Lower lobe of right lung (tissue), 2 donors: ENCODE data around the gene PDE4D. TPM values are rescaled to one million over a fixed set of nuclear protein-coding genes. Genes with fewer than 3 reads are reported as not detected.
"Not testable (repeated sequence)": the region's sequence is repeated elsewhere in the genome, so short reads cannot be mapped to it uniquely, and the experiment has no call there.

Experiments
- ATAC-seq, 2 donors: fragments of 200-7000 bp; cut with Tn5 transposase; one replicate each; pipeline ENCODE4 v1.9.1; 2020 to 2022; ENCODE audit warnings: mild to moderate bottlenecking in 2 of 2, moderate library complexity in 2 of 2
- DNase-seq: peaks from one replicate; pipeline ENCODE4 v3.0.0-alpha.2; 2020
- H3K27ac ChIP-seq: fragments of 200-600 bp; one replicate; pipeline ENCODE4 v1.8.0; 2022
- H3K27me3 ChIP-seq: fragments of 200-600 bp; one replicate; pipeline ENCODE4 v1.8.0; 2022; ENCODE audit warnings: low read depth
- H3K36me3 ChIP-seq: fragments of 200-600 bp; one replicate; pipeline ENCODE4 v1.8.0; 2022; ENCODE audit warnings: mild to moderate bottlenecking
- H3K4me1 ChIP-seq: fragments of 200-600 bp; one replicate; pipeline ENCODE4 v1.8.0; 2022
- H3K4me3 ChIP-seq: fragments of 200-600 bp; one replicate; pipeline ENCODE4 v1.8.0; 2022; ENCODE audit warnings: mild to moderate bottlenecking
- H3K9me3 ChIP-seq: fragments of 200-600 bp; one replicate; pipeline ENCODE4 v1.8.0; 2022
- CTCF ChIP-seq: fragments of 200-600 bp; IDR thresholded peaks from one replicate; pipeline ENCODE4 v1.8.0; 2022; ENCODE audit warnings: antibody characterized with exemption, mild to moderate bottlenecking
- intact Hi-C: fragments of 100-400 bp; cut with DNase I; formaldehyde crosslinking; loops from one replicate; pipeline ENCODE4 v1.11.0; 2022
- total RNA-seq: library from RNA; stranded (reverse); fragmentation: NEBNext Ultra II Directional; extraction: Animal tissue kit (Norgen Biotek cat#: 25700); gene quantifications from one replicate; pipeline ENCODE4 v1.2.1, GENCODE V29; 2021
- donor health status: DM: no; HTN: yes; CAD: no; lungs with severe emphysema.

PDE4D gene
- total RNA-seq, 1 donor from 2014 or later, result 71.3 TPM

- no peak for TF ChIP-seq CTCF
Measured at GRCh38 chr5:59418808-59419207, 474.7 kb downstream of the PDE4D start.

GRCh38 chr5:59416451-59416850 is 477.1 kb downstream of the PDE4D start:
- no peaks in the 10 kb centered on the region for H3K9me3 ChIP-seq
- TF ChIP-seq CTCF, result no peak
- no peaks in the 10 kb centered on the region for H3K27me3 ChIP-seq
- no peak overlapping the region for H3K27ac ChIP-seq
- H3K4me3 ChIP-seq, result no peak overlapping the region
- no peaks in the 10 kb centered on the region for H3K36me3 ChIP-seq
- intact Hi-C loops, result no loop called here
- no peaks in the 10 kb centered on the region for H3K4me1 ChIP-seq
- ATAC-seq (no peak), DNase-seq (no peak)

More at GRCh38 chr5:59418808-59419207, 474.7 kb downstream of the PDE4D start:
- ATAC-seq, result no peak
- Histone ChIP-seq H3K9me3 (no peaks in the 10 kb centered on the region), H3K27me3 (no peaks in the 10 kb centered on the region), H3K4me1 (no peaks in the 10 kb centered on the region), H3K36me3 (no peaks in the 10 kb centered on the region), H3K4me3 (no peak overlapping the region), H3K27ac (no peak overlapping the region)
- intact Hi-C loops, result no loop called here
- no peak for DNase-seq

- no peaks in the 10 kb centered on the region for H3K27me3 ChIP-seq
- H3K4me1 ChIP-seq, result no peaks in the 10 kb centered on the region
- TF ChIP-seq CTCF, result no peak
- ATAC-seq (no peak), DNase-seq (no peak)
- no peaks in the 10 kb centered on the region for H3K9me3 ChIP-seq
- H3K4me3 ChIP-seq, result no peak overlapping the region
- no peak overlapping the region for H3K27ac ChIP-seq
- no peaks in the 10 kb centered on the region for H3K36me3 ChIP-seq
- intact Hi-C loops, result no loop called here
Measured at GRCh38 chr5:59416026-59416425, 477.5 kb downstream of the PDE4D start.

- ATAC-seq, result no peak
- no peak overlapping the region for H3K27ac ChIP-seq
- no peaks in the 10 kb centered on the region for H3K36me3 ChIP-seq
- no peaks in the 10 kb centered on the region for H3K27me3 ChIP-seq
- no peak for DNase-seq
- H3K9me3 ChIP-seq, result no peaks in the 10 kb centered on the region
- H3K4me1 ChIP-seq, result no peaks in the 10 kb centered on the region
- H3K4me3 ChIP-seq, result no peak overlapping the region
- TF ChIP-seq CTCF, result no peak
- intact Hi-C loops, result no loop called here
Measured at GRCh38 chr5:59412428-59412827, 481.1 kb downstream of the PDE4D start.

GRCh38 chr5:59408997-59409396 is 484.5 kb downstream of the PDE4D start:
- intact Hi-C loops, H3K4me1 ChIP-seq, ATAC-seq, H3K9me3 ChIP-seq, H3K27me3 ChIP-seq, H3K4me3 ChIP-seq, H3K27ac ChIP-seq, H3K36me3 ChIP-seq, DNase-seq: not testable (repeated sequence)

- intact Hi-C loops, result no loop called here
- H3K4me1 ChIP-seq, result no peaks in the 10 kb centered on the region
- H3K36me3 ChIP-seq, result no peaks in the 10 kb centered on the region
- no peak overlapping the region for H3K27ac ChIP-seq
- H3K27me3 ChIP-seq, result no peaks in the 10 kb centered on the region
- DNase-seq (no peak), ATAC-seq (no peak)
- H3K4me3 ChIP-seq, result no peak overlapping the region
- no peaks in the 10 kb centered on the region for H3K9me3 ChIP-seq
- TF ChIP-seq CTCF, result no peak
Measured at GRCh38 chr5:59407967-59408366, 485.6 kb downstream of the PDE4D start.
